Gastroesophageal sphincter (tissue), 3 donors: ENCODE measurements around the gene STOX2.

Experiments
- EP300 ChIP-seq: sonication (generic); formaldehyde crosslinking; IDR thresholded peaks from one replicate; pipeline ENCODE4 v1.6.1; 2017; ENCODE audit warnings: antibody characterized with exemption, mild to moderate bottlenecking
- TF ChIP-seq, protein P1 (sequence below), 4 experiments: fragments of 200-600 bp in 2 of 4; fragments of 450-650 bp in 2 of 4; sonication (generic) in 1 of 4; IDR thresholded peaks; one replicate each; pipeline ENCODE4 v1.5.1; 2017 to 2019; ENCODE audit warnings: antibody characterized with exemption in 4 of 4, mild to moderate bottlenecking in 2 of 4, moderate library complexity in 2 of 4

DNA sequence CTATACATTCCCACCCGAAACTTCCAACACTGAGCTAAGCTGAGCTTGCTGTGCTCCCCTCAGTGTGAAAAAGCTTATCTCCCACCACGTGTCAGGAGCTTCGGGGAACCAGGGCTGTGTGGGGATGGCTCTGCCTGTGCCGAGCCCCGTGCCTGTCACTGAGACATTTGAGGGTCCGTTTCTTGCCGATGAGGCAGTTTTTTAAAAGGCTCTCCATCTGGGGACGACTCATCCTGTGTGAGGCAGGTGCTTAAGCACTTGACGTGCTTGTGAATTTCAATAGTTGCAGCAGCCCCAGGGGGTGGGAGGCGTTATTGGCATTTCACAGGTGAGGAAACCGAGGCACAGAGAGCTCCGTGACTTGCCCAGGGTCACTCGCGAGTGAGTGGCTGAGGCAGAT is 151.8 kb downstream of the STOX2 start:
- TF ChIP-seq EP300, result no peak
- TF ChIP-seq, protein P1, sequence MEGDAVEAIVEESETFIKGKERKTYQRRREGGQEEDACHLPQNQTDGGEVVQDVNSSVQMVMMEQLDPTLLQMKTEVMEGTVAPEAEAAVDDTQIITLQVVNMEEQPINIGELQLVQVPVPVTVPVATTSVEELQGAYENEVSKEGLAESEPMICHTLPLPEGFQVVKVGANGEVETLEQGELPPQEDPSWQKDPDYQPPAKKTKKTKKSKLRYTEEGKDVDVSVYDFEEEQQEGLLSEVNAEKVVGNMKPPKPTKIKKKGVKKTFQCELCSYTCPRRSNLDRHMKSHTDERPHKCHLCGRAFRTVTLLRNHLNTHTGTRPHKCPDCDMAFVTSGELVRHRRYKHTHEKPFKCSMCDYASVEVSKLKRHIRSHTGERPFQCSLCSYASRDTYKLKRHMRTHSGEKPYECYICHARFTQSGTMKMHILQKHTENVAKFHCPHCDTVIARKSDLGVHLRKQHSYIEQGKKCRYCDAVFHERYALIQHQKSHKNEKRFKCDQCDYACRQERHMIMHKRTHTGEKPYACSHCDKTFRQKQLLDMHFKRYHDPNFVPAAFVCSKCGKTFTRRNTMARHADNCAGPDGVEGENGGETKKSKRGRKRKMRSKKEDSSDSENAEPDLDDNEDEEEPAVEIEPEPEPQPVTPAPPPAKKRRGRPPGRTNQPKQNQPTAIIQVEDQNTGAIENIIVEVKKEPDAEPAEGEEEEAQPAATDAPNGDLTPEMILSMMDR (IDR thresholded peaks at IDR 0.05), result no peak
